ENCODE data around the gene DIS3L2.
A peak's percentile ranks its signal among the peaks of the same experiment; 100 is the strongest.

DIS3L2 gene

GRCh38 chr2:232339121-232340081, 377.9 kb downstream of the DIS3L2 start:
- no peak for DNase-seq

- no peak for DNase-seq
These were observed 378.8 kb downstream of the DIS3L2 start for GRCh38 chr2:232340171-232340935.

GRCh38 chr2:232341061-232341738, 379.7 kb downstream of the DIS3L2 start:
- DNase-seq, result no peak

- no peak for DNase-seq
These were observed 380.2 kb downstream of the DIS3L2 start for GRCh38 chr2:232341739-232342126.

GRCh38 chr2:232342635-232343565, 381.4 kb downstream of the DIS3L2 start:
- peak; percentile 40 for DNase-seq

- DNase-seq, result no peak
These were observed 382.3 kb downstream of the DIS3L2 start for GRCh38 chr2:232343821-232344220.

GRCh38 chr2:232345251-232345650, 383.7 kb downstream of the DIS3L2 start:
- no peak for DNase-seq

- DNase-seq, result no peak
These were observed 385.9 kb downstream of the DIS3L2 start for GRCh38 chr2:232347369-232347768.

GRCh38 chr2:232348936-232349335, 387.4 kb downstream of the DIS3L2 start:
- DNase-seq, result no peak

- DNase-seq, result no peak
These were observed 388.0 kb downstream of the DIS3L2 start for GRCh38 chr2:232349546-232349945.

GRCh38 chr2:232349946-232350635, 388.6 kb downstream of the DIS3L2 start:
- no peak for DNase-seq

- no peak for DNase-seq
These were observed 389.5 kb downstream of the DIS3L2 start for GRCh38 chr2:232350804-232351685.

GRCh38 chr2:232351686-232352510, 390.4 kb downstream of the DIS3L2 start:
- DNase-seq, result no peak

GRCh38 chr2:232352511-232353091, 391.1 kb downstream of the DIS3L2 start:
- DNase-seq, result no peak

GRCh38 chr2:232353096-232353495, 391.6 kb downstream of the DIS3L2 start:
- DNase-seq, result no peak

GRCh38 chr2:232353660-232354059, 392.1 kb downstream of the DIS3L2 start:
- DNase-seq, result no peak

- DNase-seq, result no peak
These were observed 392.6 kb downstream of the DIS3L2 start for GRCh38 chr2:232354069-232354468.

- no peak for DNase-seq
These were observed 400.1 kb downstream of the DIS3L2 start for GRCh38 chr2:232361646-232362045.
